Measurements from ENCODE around the gene ENG.

ENG gene

DNA sequence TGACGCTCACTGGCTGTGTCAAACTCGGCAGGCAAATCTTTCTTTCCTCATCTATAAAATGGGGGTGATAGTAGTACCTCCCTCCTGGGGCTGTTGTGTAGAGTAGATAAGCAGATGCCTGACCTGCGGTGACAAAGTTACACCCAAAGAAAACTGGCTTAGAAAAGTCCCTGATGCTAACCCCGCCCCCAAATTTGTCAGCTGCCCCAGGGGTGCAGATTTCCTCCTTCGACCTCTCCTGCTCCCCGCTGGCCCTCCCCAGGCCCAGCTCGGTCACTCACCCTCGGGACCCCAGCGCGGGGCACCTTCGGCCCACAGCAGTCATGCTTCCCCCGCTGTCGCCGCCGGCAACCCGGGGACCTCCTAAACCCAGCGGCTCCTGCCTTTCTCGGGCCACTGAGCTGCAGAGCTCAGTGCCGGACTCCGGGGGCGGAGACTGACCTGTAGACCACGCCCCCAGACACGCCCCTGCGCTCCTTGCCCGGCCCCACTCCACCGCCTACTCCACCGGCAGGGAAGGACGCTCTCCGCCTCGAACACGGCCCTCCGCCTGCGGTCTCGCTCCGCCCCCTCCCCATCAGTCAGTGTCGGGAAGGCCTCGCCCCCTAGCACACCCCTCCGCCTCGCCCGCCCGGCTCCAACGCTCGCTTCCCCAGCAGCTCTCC is 83.4 kb downstream of the ENG start:
- TF ChIP-seq, protein P1, sequence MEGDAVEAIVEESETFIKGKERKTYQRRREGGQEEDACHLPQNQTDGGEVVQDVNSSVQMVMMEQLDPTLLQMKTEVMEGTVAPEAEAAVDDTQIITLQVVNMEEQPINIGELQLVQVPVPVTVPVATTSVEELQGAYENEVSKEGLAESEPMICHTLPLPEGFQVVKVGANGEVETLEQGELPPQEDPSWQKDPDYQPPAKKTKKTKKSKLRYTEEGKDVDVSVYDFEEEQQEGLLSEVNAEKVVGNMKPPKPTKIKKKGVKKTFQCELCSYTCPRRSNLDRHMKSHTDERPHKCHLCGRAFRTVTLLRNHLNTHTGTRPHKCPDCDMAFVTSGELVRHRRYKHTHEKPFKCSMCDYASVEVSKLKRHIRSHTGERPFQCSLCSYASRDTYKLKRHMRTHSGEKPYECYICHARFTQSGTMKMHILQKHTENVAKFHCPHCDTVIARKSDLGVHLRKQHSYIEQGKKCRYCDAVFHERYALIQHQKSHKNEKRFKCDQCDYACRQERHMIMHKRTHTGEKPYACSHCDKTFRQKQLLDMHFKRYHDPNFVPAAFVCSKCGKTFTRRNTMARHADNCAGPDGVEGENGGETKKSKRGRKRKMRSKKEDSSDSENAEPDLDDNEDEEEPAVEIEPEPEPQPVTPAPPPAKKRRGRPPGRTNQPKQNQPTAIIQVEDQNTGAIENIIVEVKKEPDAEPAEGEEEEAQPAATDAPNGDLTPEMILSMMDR (IDR thresholded peaks at IDR 0.05; ENCODE audit: control insufficient read depth, extremely low read depth, insufficient read depth) = no peak
- peak overlapping the region; percentile 47 for H3K4me3 ChIP-seq (ENCODE audit: low read depth, low read length)
- DNase-seq (ENCODE audit: low read depth) = peak; percentile 89

GRCh38 chr9:127770583-127770904 is 83.9 kb downstream of the ENG start:
- no peak for DNase-seq (ENCODE audit: low read depth)
- TF ChIP-seq, protein P1 (IDR thresholded peaks at IDR 0.05; ENCODE audit: control insufficient read depth, extremely low read depth, insufficient read depth) = no peak
- H3K4me3 ChIP-seq (ENCODE audit: low read depth, low read length) = peak overlapping the region; percentile 47

- no peak overlapping the region for H3K4me3 ChIP-seq (ENCODE audit: low read depth, low read length)
- DNase-seq (ENCODE audit: low read depth) = no peak
- TF ChIP-seq, protein P1 (IDR thresholded peaks at IDR 0.05; ENCODE audit: control insufficient read depth, extremely low read depth, insufficient read depth) = no peak
These were observed 84.4 kb downstream of the ENG start for GRCh38 chr9:127769929-127770582.

GRCh38 chr9:127769101-127769500 is 85.4 kb downstream of the ENG start:
- TF ChIP-seq, protein P1 (IDR thresholded peaks at IDR 0.05; ENCODE audit: control insufficient read depth, extremely low read depth, insufficient read depth) = no peak
- H3K4me3 ChIP-seq (ENCODE audit: low read depth, low read length) = no peak overlapping the region

GRCh38 chr9:127768698-127769097 is 85.8 kb downstream of the ENG start:
- H3K4me3 ChIP-seq (ENCODE audit: low read depth, low read length) = no peak overlapping the region
- TF ChIP-seq, protein P1 (IDR thresholded peaks at IDR 0.05; ENCODE audit: control insufficient read depth, extremely low read depth, insufficient read depth) = no peak
- no peak for DNase-seq (ENCODE audit: low read depth)

More at GRCh38 chr9:127769101-127769500, 85.4 kb downstream of the ENG start:
- DNase-seq (ENCODE audit: low read depth) = no peak

- no peak overlapping the region for H3K4me3 ChIP-seq (ENCODE audit: low read depth, low read length)
- no peak for DNase-seq (ENCODE audit: low read depth)
These were observed 86.5 kb downstream of the ENG start for GRCh38 chr9:127767909-127768331.

More at GRCh38 chr9:127767909-127768331, 86.5 kb downstream of the ENG start:
- TF ChIP-seq, protein P1 (IDR thresholded peaks at IDR 0.05; ENCODE audit: control insufficient read depth, extremely low read depth, insufficient read depth) = no peak

All from LNCaP clone FGC (cell line).